ENCODE measurements around the gene FGF21. TPM values are rescaled to one million over a fixed set of nuclear protein-coding genes. Genes with fewer than 3 reads are reported as not detected.

Gene FGF21
- total RNA-seq, 1 donor from 2014 or later, result not detected

- no peak for DNase-seq (ENCODE audit: extremely low spot score, unreplicated experiment)
- Mint-ChIP-seq H3K27me3 (no peaks in the 10 kb centered on the region), H3K9me3 (no peaks in the 10 kb centered on the region), H3K4me3 (peak within 1 kb of the TSS; percentile 99), H3K36me3 (no peaks in the 10 kb centered on the region), H3K4me1 (ENCODE audit: unreplicated experiment) (peaks cover 26% of the 10 kb centered on the region), H3K27ac (peak within 1 kb of the TSS; percentile 98)
- TF ChIP-seq CTCF (conservative IDR thresholded peaks at IDR 0.05), result no peak
These were observed 35.8 kb upstream of the FGF21 start, which contains the start of gene MAMSTR for GRCh38 chr19:48719263-48720171. Gene MAMSTR (minus strand): TSS chr19:48719725. CDS start chr19:48719031, 694 bp downstream.

- Mint-ChIP-seq H3K4me1 (ENCODE audit: unreplicated experiment) (peaks cover 25% of the 10 kb centered on the region), H3K27ac (peak overlapping the region; percentile 98), H3K4me3 (peak overlapping the region; percentile 99), H3K36me3 (peaks cover 4% of the 10 kb centered on the region), H3K27me3 (no peaks in the 10 kb centered on the region), H3K9me3 (peaks cover 3% of the 10 kb centered on the region)
- DNase-seq (ENCODE audit: extremely low spot score, unreplicated experiment), result no peak
- TF ChIP-seq CTCF (conservative IDR thresholded peaks at IDR 0.05), result no peak
These were observed 35.1 kb upstream of the FGF21 start for GRCh38 chr19:48720251-48720612.

- peaks cover 3% of the 10 kb centered on the region for H3K9me3 Mint-ChIP-seq
- H3K36me3 Mint-ChIP-seq, result peaks cover 6% of the 10 kb centered on the region
- peak; percentile 95 for DNase-seq (ENCODE audit: extremely low spot score, unreplicated experiment)
- TF ChIP-seq CTCF (conservative IDR thresholded peaks at IDR 0.05), result no peak
- H3K27ac Mint-ChIP-seq, result peak overlapping the region; percentile 98
- peaks cover 29% of the 10 kb centered on the region for H3K4me1 Mint-ChIP-seq (ENCODE audit: unreplicated experiment)
- H3K27me3 Mint-ChIP-seq, result no peaks in the 10 kb centered on the region
- peak overlapping the region; percentile 99 for H3K4me3 Mint-ChIP-seq
These were observed 34.6 kb upstream of the FGF21 start for GRCh38 chr19:48720613-48721296.

GRCh38 chr19:48722196-48722708, 33.1 kb upstream of the FGF21 start:
- peaks cover 9% of the 10 kb centered on the region for H3K36me3 Mint-ChIP-seq
- peak overlapping the region; percentile 41 for H3K4me3 Mint-ChIP-seq
- no peaks in the 10 kb centered on the region for H3K27me3 Mint-ChIP-seq
- peak overlapping the region; percentile 31 for H3K27ac Mint-ChIP-seq
- H3K9me3 Mint-ChIP-seq, result peaks cover 3% of the 10 kb centered on the region
- no peak for DNase-seq (ENCODE audit: extremely low spot score, unreplicated experiment)
- peaks cover 24% of the 10 kb centered on the region for H3K4me1 Mint-ChIP-seq (ENCODE audit: unreplicated experiment)
- no peak for TF ChIP-seq CTCF (conservative IDR thresholded peaks at IDR 0.05)

GRCh38 chr19:48724796-48725753, 30.2 kb upstream of the FGF21 start:
- no peak for DNase-seq (ENCODE audit: extremely low spot score, unreplicated experiment)
- Mint-ChIP-seq H3K9me3 (peaks cover 3% of the 10 kb centered on the region), H3K4me3 (peak overlapping the region; percentile 69), H3K27ac (peak overlapping the region; percentile 55), H3K4me1 (ENCODE audit: unreplicated experiment) (peaks cover 18% of the 10 kb centered on the region), H3K36me3 (peaks cover 9% of the 10 kb centered on the region), H3K27me3 (no peaks in the 10 kb centered on the region)
- TF ChIP-seq CTCF (conservative IDR thresholded peaks at IDR 0.05), result no peak
